LNCaP clone FGC (cell line): ENCODE results near the gene ZNF488.

Experiments used
- DNase-seq: peaks from one replicate; pipeline ENCODE4 v3.0.0-alpha.2; 2011; ENCODE audit warnings: low read depth
- H3K4me3 ChIP-seq: 2 replicates; pipeline ENCODE4 v1.5.1; 2011; ENCODE audit warnings: mild to moderate bottlenecking, low read depth, low read length, control low read depth
- CTCF ChIP-seq: IDR thresholded peaks from 2 replicates; pipeline ENCODE4 v1.5.1; 2012; ENCODE audit warnings: mild to moderate bottlenecking; ENCODE audit not compliant: control insufficient read depth, insufficient read depth; ENCODE audit errors: extremely low read depth

The ZNF488 gene

DNA sequence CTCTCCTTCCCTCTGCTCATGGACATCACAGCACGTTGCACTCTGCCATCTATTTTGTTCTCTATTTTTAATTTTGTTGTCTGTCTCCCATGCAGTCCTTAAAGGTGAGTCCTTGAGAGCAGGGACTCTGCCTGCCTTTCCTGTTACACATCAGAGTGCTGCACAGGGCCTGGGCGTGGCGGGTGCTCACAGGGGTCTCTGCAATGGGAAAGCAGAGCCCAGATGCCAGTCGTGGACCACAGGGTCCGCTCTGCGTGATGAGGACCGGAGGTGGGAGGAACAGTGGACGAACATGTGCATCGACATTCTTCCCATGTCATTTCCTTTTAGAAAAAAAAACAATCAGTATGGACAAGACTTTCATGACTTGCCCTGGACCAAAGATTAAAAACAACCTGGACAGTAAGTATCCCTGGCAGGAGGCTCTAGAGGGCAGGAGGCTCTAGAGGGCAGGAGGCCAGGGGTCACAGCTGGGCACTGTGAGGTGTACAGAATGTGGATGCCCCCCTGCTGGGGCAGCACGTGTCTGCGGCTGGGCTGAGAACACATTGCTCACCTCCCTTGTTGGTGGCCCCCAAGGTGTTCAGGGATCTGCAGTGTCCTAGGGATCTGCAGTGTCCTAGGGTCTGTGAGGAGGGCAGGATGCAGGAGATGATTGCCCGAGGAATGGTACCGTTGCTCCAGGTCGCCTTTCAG, 29.6 kb upstream of the ZNF488 start:
- no peak for DNase-seq
- H3K4me3 ChIP-seq = no peak overlapping the region
- no peak for TF ChIP-seq CTCF

DNA sequence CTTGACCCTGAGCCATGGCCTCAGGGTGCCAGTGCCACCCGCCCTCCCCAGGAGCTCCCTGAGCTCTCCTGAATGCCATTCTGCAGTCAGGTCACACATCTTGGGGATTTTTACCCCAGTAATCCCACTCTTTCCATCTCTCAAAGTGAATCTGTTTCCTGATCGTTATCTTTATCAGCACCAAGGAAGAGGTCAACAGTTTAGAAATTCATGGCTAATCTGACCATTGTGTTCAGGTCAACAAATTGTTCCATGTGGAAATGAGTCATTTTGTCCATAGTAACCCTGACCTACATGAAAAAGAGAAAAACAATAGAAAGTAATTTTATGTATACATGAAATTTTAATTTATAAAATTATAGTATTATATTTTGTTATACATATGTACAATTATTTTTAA, 28.8 kb upstream of the ZNF488 start:
- TF ChIP-seq CTCF = no peak
- no peak overlapping the region for H3K4me3 ChIP-seq
- no peak for DNase-seq

- no peak for TF ChIP-seq CTCF
- no peak for DNase-seq
- H3K4me3 ChIP-seq = no peak overlapping the region
Measured at GRCh38 chr10:47412177-47412730, 28.2 kb upstream of the ZNF488 start.

DNA sequence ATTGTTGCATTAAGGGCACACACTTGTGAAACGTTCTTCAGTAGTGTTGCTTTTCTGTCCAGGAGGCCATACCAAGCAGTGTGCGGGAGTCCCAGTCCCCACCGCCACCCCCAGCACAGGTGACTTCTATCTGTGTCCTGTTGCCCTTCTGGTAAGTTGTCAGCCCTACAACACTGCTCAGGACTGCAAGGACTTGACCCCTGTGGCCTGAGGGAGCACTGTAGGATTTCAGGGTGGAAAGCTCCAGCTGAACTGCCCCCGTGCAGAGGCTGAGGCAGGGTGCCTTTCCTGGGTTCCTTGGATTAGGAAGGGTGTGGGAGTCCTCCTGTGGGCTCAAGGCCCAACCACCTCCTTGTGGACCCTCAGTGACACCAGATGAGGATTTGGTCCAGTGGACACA, 26.8 kb upstream of the ZNF488 start:
- H3K4me3 ChIP-seq = no peak overlapping the region
- no peak for TF ChIP-seq CTCF
- DNase-seq = no peak

- DNase-seq = no peak
- TF ChIP-seq CTCF = no peak
- no peak overlapping the region for H3K4me3 ChIP-seq
Measured at GRCh38 chr10:47410271-47410670, 26.2 kb upstream of the ZNF488 start.

GRCh38 chr10:47409866-47410256, 25.8 kb upstream of the ZNF488 start:
- H3K4me3 ChIP-seq = no peak overlapping the region
- DNase-seq = no peak
- no peak for TF ChIP-seq CTCF
